OCI-LY1 (cell line): ENCODE data around the gene COL18A1.

ENCODE experiments used
- H2AFZ ChIP-seq: fragments of 200-600 bp; sonication (generic), shearing (Covaris generic); 2 replicates; pipeline ENCODE4 v1.6.0; 2014; ENCODE audit warnings: antibody characterized with exemption, mild to moderate bottlenecking, low read length
- H3F3A ChIP-seq: fragments of 200-600 bp; sonication (generic), shearing (Covaris generic); 2 replicates; pipeline ENCODE4 v1.6.0; 2014; ENCODE audit warnings: mild to moderate bottlenecking, antibody characterized with exemption, low read length, moderate library complexity; ENCODE audit not compliant: insufficient read depth
- H3K27ac ChIP-seq: fragments of 200-600 bp; sonication (generic); 2 replicates; pipeline ENCODE4 v1.5.1; 2014; ENCODE audit warnings: low read length, mixed run types, mild to moderate bottlenecking, low read depth; ENCODE audit not compliant: poor library complexity, severe bottlenecking
- H3K27me3 ChIP-seq: fragments of 200-600 bp; sonication (generic); 2 replicates; pipeline ENCODE4 v1.6.0; 2014; ENCODE audit warnings: antibody characterized with exemption, mild to moderate bottlenecking, low read length, moderate library complexity; ENCODE audit not compliant: insufficient read depth
- H3K36me3 ChIP-seq: fragments of 200-600 bp; sonication (generic); 2 replicates; pipeline ENCODE4 v1.6.1; 2014; ENCODE audit warnings: mild to moderate bottlenecking, antibody characterized with exemption, low read length, moderate library complexity, mixed read lengths; ENCODE audit not compliant: insufficient read depth
- H3K4me1 ChIP-seq: fragments of 200-600 bp; sonication (generic); 2 replicates; pipeline ENCODE4 v1.5.1; 2014; ENCODE audit warnings: mild to moderate bottlenecking, low read length, moderate library complexity; ENCODE audit not compliant: insufficient read depth, severe bottlenecking
- H3K4me2 ChIP-seq: fragments of 200-600 bp; sonication (generic), shearing (Covaris generic); 2 replicates; pipeline ENCODE4 v1.6.1; 2014; ENCODE audit warnings: low read length
- H3K4me3 ChIP-seq: fragments of 200-600 bp; sonication (generic); 2 replicates; pipeline ENCODE4 v1.5.1; 2014; ENCODE audit warnings: low read length, low read depth, mild to moderate bottlenecking, mixed read lengths; ENCODE audit not compliant: poor library complexity, severe bottlenecking
- H3K79me2 ChIP-seq: fragments of 200-600 bp; shearing (Covaris generic); 2 replicates; pipeline ENCODE4 v1.6.1; 2016; ENCODE audit warnings: mixed run types, low read length, mixed read lengths; ENCODE audit not compliant: insufficient read depth
- H3K9ac ChIP-seq: fragments of 200-600 bp; sonication (generic), shearing (Covaris generic); 2 replicates; pipeline ENCODE4 v1.6.1; 2014; ENCODE audit warnings: mild to moderate bottlenecking, low read length, mixed read lengths
- H3K9me2 ChIP-seq: fragments of 200-600 bp; sonication (generic), shearing (Covaris generic); 2 replicates; pipeline ENCODE4 v1.6.1; 2014; ENCODE audit warnings: low read depth, mild to moderate bottlenecking, low read length, mixed read lengths
- H3K9me3 ChIP-seq: fragments of 200-600 bp; shearing (Covaris generic); 2 replicates; pipeline ENCODE4 v1.6.1; 2014; ENCODE audit warnings: low read length, mixed read lengths
- H4K20me1 ChIP-seq: fragments of 200-600 bp; sonication (generic), shearing (Covaris generic); 2 replicates; pipeline ENCODE4 v1.6.0; 2016; ENCODE audit warnings: mild to moderate bottlenecking, low read length; ENCODE audit not compliant: insufficient read depth
- CTCF ChIP-seq: fragments of 200-600 bp; sonication (generic), shearing (Covaris generic); IDR thresholded peaks from 2 replicates; pipeline ENCODE4 v1.5.1; 2017; ENCODE audit warnings: mild to moderate bottlenecking, antibody characterized with exemption, low read length, moderate library complexity, mixed read lengths
- EZH2 ChIP-seq: fragments of 200-600 bp; sonication (generic), shearing (Covaris generic); IDR thresholded peaks from 2 replicates; pipeline ENCODE4 v1.8.0; 2017; ENCODE audit warnings: borderline replicate concordance, mixed run types, mild to moderate bottlenecking, antibody characterized with exemption, low read length, moderate library complexity, mixed read lengths

The COL18A1 gene

GRCh38 chr21:45549626-45550463 is 144.9 kb downstream of the COL18A1 start:
- no peak overlapping the region for H3K4me2 ChIP-seq
- H3F3A ChIP-seq = no peaks in the 10 kb centered on the region
- no peaks in the 10 kb centered on the region for H4K20me1 ChIP-seq
- H3K9ac ChIP-seq = no peak overlapping the region
- H2AFZ ChIP-seq = no peak overlapping the region
- H3K36me3 ChIP-seq = no peaks in the 10 kb centered on the region
- H3K4me1 ChIP-seq = peaks cover 4% of the 10 kb centered on the region
- H3K9me3 ChIP-seq = no peaks in the 10 kb centered on the region
- TF ChIP-seq CTCF (no peak), EZH2 (no peak)
- no peak overlapping the region for H3K4me3 ChIP-seq
- no peak overlapping the region for H3K27ac ChIP-seq
- H3K9me2 ChIP-seq = no peaks in the 10 kb centered on the region
- H3K27me3 ChIP-seq = no peaks in the 10 kb centered on the region; the same call in 1 of the 2 replicates
- no peaks in the 10 kb centered on the region for H3K79me2 ChIP-seq

DNA sequence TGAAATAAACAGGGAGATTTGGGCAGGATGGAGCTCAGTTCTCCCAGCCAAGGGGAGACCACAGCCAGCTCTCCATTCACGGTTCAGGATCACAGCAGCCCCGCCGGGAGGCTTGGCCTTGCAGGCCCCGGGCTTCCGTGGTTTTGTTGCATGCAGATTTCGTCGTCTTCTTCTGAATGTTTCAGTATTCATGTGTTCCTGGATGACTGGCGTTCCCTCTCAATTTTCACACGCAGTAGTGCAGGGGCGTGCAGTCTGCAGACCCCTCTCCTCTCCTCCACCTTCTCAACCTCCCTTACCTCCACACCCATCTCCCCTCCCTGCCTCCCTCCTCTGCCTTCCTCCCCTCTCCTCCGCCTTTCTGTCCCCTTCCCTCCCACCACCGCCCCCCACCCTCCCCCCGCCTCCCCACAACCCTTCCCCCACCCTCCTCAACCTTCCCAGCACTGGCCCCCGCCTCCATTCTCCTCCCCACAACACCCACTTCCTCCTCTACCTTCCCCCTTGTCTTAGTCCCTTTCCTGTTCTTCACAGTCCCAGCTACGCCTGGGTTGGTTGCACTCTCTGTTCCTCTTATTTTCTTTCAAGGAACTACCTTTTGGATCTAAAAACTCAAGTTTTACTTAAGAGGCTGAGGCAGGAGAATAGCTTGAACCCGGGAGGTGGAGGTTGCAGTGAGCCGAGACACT is 145.7 kb downstream of the COL18A1 start:
- Histone ChIP-seq H4K20me1 (no peaks in the 10 kb centered on the region), H3K4me2 (no peak overlapping the region), H3K9me3 (no peaks in the 10 kb centered on the region), H3K9me2 (no peaks in the 10 kb centered on the region), H3K36me3 (no peaks in the 10 kb centered on the region), H3F3A (no peaks in the 10 kb centered on the region), H3K9ac (no peak overlapping the region), H3K27ac (no peak overlapping the region), H3K4me3 (no peak overlapping the region), H3K79me2 (no peaks in the 10 kb centered on the region), H2AFZ (no peak overlapping the region), H3K27me3 (no peaks in the 10 kb centered on the region), H3K4me1 (peaks cover 4% of the 10 kb centered on the region)
- TF ChIP-seq EZH2 (no peak), CTCF (no peak)

- no peaks in the 10 kb centered on the region for H3F3A ChIP-seq
- no peaks in the 10 kb centered on the region for H3K9me3 ChIP-seq
- H3K27me3 ChIP-seq = no peaks in the 10 kb centered on the region
- no peaks in the 10 kb centered on the region for H3K9me2 ChIP-seq
- H3K4me1 ChIP-seq = peaks cover 4% of the 10 kb centered on the region
- H3K36me3 ChIP-seq = no peaks in the 10 kb centered on the region
- no peaks in the 10 kb centered on the region for H4K20me1 ChIP-seq
- H3K4me2 ChIP-seq = no peak overlapping the region
- no peak overlapping the region for H3K9ac ChIP-seq
- H2AFZ ChIP-seq = no peak overlapping the region
- H3K27ac ChIP-seq = no peak overlapping the region
- TF ChIP-seq CTCF (no peak), EZH2 (no peak)
- H3K4me3 ChIP-seq = no peak overlapping the region
- no peaks in the 10 kb centered on the region for H3K79me2 ChIP-seq
These were observed 146.4 kb downstream of the COL18A1 start for GRCh38 chr21:45551316-45551715.
